GM19238 (cell line): Measurements from ENCODE around the gene PTOV1.

Source experiments
- DNase-seq: peaks from one replicate; pipeline ENCODE4 v3.0.0; 2011; ENCODE audit warnings: low spot score; ENCODE audit not compliant: insufficient read length

The PTOV1 gene

GRCh38 chr19:49888510-49888824, 37.5 kb downstream of the PTOV1 start:
- no peak for DNase-seq

GRCh38 chr19:49889038-49889686, 38.2 kb downstream of the PTOV1 start:
- DNase-seq: no peak

- DNase-seq: peak; percentile 56
These were observed 38.9 kb downstream of the PTOV1 start for GRCh38 chr19:49889687-49890348.

GRCh38 chr19:49890349-49891311, 39.7 kb downstream of the PTOV1 start:
- peak; percentile 64 for DNase-seq

- DNase-seq: no peak
These were observed 40.4 kb downstream of the PTOV1 start for GRCh38 chr19:49891393-49891792.

GRCh38 chr19:49892716-49893115, 41.8 kb downstream of the PTOV1 start:
- no peak for DNase-seq

- DNase-seq: no peak
These were observed 43.2 kb downstream of the PTOV1 start for GRCh38 chr19:49894011-49894664.

GRCh38 chr19:49894879-49895565, 44.1 kb downstream of the PTOV1 start:
- peak; percentile 67 for DNase-seq

- no peak for DNase-seq
These were observed 44.8 kb downstream of the PTOV1 start for GRCh38 chr19:49895566-49896297.

- DNase-seq: peak; percentile 83
These were observed 46.1 kb downstream of the PTOV1 start, which contains the start of gene IL4I1 for GRCh38 chr19:49896863-49897621. IL4I1 (minus strand) TSS chr19:49896887; CDS start chr19:49896160, 727 bp downstream.

GRCh38 chr19:49904136-49904535, 53.2 kb downstream of the PTOV1 start:
- DNase-seq: no peak

- no peak for DNase-seq
These were observed 56.1 kb downstream of the PTOV1 start for GRCh38 chr19:49906879-49907564.

GRCh38 chr19:49907745-49908446, 56.9 kb downstream of the PTOV1 start:
- no peak for DNase-seq

GRCh38 chr19:49908480-49909420, 57.8 kb downstream of the PTOV1 start:
- no peak for DNase-seq

- DNase-seq: no peak
These were observed 59.2 kb downstream of the PTOV1 start for GRCh38 chr19:49910179-49910578.
